SH-SY5Y (cell line): Measurements from ENCODE around the gene KIAA1755.

ENCODE experiments used
- GATA2 ChIP-seq: IDR thresholded peaks from 2 replicates; pipeline ENCODE4 v1.6.1; 2011; ENCODE audit warnings: mild to moderate bottlenecking, low read depth, low read length
- GATA3 ChIP-seq: IDR thresholded peaks from 2 replicates; pipeline ENCODE4 v1.6.1; 2011; ENCODE audit warnings: low read depth, mild to moderate bottlenecking, low read length, moderate library complexity

The KIAA1755 gene

DNA sequence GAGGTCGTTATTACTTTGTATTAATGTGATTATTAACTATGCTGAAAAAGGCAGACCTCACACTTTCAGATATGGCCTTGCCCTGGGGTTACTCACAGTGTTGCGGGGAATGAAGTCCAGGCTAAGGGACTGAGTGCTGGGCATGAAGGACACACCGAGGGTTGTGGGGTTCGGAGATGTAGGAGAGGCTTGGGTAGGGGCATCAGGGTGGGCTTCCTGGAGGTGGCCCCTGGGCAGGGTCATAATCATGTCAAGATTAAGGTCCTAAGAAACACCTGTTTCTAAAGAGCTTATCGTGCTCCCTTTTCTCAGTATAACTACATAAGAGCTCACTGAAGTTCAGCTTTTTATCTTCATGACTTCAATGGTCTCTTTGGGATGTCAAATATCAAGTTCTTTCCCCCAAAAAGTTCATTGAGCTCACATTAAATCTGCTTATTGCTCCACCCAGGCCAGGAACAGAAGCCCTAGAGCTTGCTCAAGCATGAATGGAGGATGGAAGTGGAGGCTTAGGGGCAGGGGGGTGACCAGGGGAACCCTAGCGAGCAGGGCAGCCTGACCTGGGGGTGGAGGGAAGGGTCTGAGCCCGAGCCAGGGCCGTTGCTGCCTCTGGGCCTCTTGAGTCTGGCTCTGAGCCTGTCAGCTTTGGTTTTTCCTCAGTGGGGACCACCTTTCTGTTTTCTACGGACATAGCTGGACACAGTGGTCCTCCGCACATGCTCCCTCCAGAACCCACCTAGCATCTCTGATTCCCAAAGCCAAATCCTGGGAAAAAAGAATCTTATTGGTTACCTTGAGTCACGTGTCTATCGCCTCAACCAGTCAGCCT is 58.2 kb downstream of the KIAA1755 start:
- TF ChIP-seq GATA2 (no peak), GATA3 (no peak)

- TF ChIP-seq GATA3 (no peak), GATA2 (no peak)
These were observed 59.2 kb downstream of the KIAA1755 start for GRCh38 chr20:38201356-38201755.

- TF ChIP-seq GATA2: no peak
- no peak for TF ChIP-seq GATA3
These were observed 59.9 kb downstream of the KIAA1755 start for GRCh38 chr20:38200646-38201045.

DNA sequence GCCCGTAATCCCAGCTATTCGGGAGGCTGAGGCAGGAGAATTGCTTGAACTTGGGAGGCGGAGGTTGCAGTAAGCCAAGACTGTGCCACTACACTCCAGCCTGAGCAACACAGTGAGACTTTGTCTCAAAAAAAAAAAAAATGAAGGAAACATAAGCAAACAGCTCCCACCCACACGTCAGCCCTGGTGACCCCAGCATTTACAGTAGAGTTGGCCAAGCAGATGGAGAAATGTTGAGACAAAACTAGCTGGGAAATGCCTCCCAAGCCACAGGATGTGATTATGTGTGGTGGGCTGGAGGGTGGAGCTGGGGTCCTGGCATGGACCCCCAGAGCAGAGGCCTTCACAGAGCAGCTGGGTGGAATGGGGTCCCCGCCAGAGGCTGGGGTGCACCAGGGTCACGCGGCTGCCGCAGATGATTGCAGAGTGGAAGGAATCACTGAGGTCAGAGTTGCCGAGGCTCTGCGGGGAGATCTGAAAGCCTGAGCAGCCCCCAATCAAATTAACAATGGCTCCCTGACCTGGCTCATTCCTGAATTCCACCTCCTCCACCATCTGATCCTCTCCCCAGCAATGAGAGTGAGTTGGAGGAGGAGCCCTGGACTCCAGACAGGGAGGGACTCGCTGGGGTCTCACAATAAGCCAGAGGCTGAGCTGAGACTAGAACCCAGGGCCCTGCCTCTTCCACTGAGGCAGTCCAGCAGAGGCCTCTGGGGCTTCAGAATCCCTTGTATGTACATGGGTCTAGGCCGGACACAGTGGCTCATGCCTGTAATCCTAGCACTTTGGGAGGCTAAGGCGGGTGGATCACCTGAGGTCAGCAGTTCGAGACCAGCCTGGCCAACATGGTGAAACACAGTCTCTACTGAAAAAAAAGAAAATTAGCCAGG is 60.8 kb downstream of the KIAA1755 start:
- TF ChIP-seq GATA3 (no peak), GATA2 (no peak)

DNA sequence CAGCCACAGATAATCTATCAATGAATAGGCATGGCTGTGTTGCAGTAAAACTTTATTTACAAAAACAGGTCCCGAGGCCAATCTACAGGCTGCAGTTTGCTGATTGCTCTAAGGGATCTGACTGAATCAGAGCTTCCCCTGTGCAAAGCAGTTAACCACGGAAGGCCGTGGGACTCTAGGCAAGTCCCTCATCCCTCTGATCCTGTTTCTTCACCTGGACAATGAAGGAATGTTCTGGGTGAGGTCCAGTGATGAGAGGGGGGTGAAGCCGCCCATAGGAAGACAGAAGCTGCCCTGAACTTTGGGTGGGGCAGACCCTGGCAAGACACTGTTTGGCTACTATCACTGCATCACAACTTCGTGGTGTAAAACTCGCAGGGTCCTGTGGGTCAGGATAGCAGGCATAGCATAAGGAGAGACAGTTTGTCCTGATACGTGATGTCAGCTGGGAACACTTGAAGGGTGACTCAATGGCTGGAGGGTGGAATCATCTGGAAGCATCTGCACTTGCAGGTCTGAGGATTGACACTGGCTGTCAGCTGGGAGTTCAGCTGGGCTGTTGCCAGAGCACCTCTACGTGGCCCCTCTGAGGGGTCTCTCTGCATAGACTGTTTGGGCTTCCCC is 62.2 kb downstream of the KIAA1755 start:
- TF ChIP-seq GATA2 (no peak), GATA3 (no peak)

- TF ChIP-seq GATA3 (no peak), GATA2 (no peak)
These were observed 62.9 kb downstream of the KIAA1755 start for GRCh38 chr20:38197619-38198018.

- TF ChIP-seq GATA3 (no peak), GATA2 (no peak)
These were observed 63.3 kb downstream of the KIAA1755 start for GRCh38 chr20:38197217-38197616.

DNA sequence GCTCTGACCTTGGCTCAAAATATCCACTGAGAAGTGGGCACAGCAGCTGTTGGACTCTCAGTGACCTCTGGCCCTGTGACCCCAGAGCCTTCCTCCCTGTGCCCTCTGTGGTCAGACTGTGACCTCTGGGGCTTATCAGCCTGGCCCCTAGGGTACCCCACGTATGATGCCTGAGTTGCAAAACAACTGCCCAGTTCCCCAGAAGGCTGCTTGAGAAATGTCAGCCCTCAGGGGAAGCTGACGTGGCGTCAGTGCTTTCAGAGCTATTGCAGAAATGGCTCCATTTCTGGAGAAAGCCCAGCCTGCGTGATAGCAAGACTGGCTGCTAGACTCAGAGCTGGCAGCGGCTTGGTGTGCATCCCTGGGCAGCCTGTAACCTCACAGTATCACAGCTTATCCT is 63.9 kb downstream of the KIAA1755 start:
- TF ChIP-seq GATA3 (no peak), GATA2 (no peak)

GRCh38 chr20:38196076-38196475 is 64.5 kb downstream of the KIAA1755 start:
- TF ChIP-seq GATA3 (no peak), GATA2 (no peak)

GRCh38 chr20:38195521-38195920 is 65.0 kb downstream of the KIAA1755 start:
- TF ChIP-seq GATA2 (no peak), GATA3 (no peak)

- no peak for TF ChIP-seq GATA2
- TF ChIP-seq GATA3: no peak
These were observed 65.5 kb downstream of the KIAA1755 start for GRCh38 chr20:38194971-38195504.

DNA sequence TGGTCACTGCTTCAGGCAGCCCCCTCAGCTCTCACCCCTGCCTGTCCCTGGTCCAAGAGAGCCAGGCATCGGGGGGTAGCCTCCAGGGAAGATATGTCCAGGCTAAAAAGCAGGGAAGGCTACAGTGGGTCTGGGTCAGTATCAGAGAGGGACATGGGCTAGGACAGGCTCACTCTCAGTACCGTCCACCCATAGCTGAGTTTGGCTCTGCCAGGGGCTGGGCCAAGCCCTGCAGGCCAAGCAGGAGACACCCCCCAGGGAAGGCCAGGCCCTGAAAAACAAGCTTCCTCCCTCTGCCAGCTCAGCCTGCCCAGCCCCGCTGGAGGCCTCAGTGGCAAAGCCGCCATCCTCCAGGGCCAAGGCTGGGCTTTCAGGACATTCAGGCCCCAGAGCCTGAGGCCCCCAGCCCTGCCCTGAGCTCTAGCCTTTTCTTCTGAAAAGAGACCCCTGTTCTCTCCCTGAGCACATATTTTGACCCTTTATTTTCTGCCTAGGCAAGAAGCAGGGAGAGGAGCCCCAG is 66.9 kb downstream of the KIAA1755 start:
- TF ChIP-seq GATA2 (no peak), GATA3 (no peak)

- no peak for TF ChIP-seq GATA3
These were observed 68.1 kb downstream of the KIAA1755 start for GRCh38 chr20:38192323-38192885.
